Measurements from ENCODE around the gene RMI1.
"Not testable (repeated sequence)": the region's sequence is repeated elsewhere in the genome, so short reads cannot be mapped to it uniquely, and the experiment has no call there.

RMI1 gene

GRCh38 chr9:83940590-83941303 lies 39.9 kb upstream of the RMI1 start:
- H3K4me3 ChIP-seq (ENCODE audit: low read depth, low read length) = no peak overlapping the region
- peaks cover 22 to 70% of the 10 kb centered on the region in 2 experiments; a peak in 2 of 3 replicates for H3K36me3 ChIP-seq (ENCODE audit: control insufficient read depth in 2 of 2, insufficient read depth in 1 of 2, low read length in 2 of 2)
- TF ChIP-seq ZNF169 (tag by site-specific recombination; IDR thresholded peaks at IDR 0.05) (no peak), ZNF658 (tag by site-specific recombination; IDR thresholded peaks at IDR 0.05) (no peak), ZBTB7A (tag by site-specific recombination; IDR thresholded peaks at IDR 0.05; ENCODE audit: low read depth) (no peak), BCL11A (tag by site-specific recombination; IDR thresholded peaks at IDR 0.05; ENCODE audit: low read depth) (no peak), ZBTB1 (tag by site-specific recombination; IDR thresholded peaks at IDR 0.05) (no peak), ZNF416 (tag by site-specific recombination; IDR thresholded peaks at IDR 0.05) (no peak), ZNF311 (tag by site-specific recombination; IDR thresholded peaks at IDR 0.05; ENCODE audit: borderline replicate concordance) (no peak), ZNF610 (tag by site-specific recombination; IDR thresholded peaks at IDR 0.05; ENCODE audit: borderline replicate concordance) (no peak), ZNF639 (tag by site-specific recombination; IDR thresholded peaks at IDR 0.05) (no peak), ZNF692 (tag by site-specific recombination; IDR thresholded peaks at IDR 0.05) (no peak), ZNF768 (tag by site-specific recombination; IDR thresholded peaks at IDR 0.05) (no peak), ZNF2 (tag by site-specific recombination; IDR thresholded peaks at IDR 0.05) (no peak), ZBTB10 (tag by site-specific recombination; IDR thresholded peaks at IDR 0.05) (no peak), ZNF792 (tag by site-specific recombination; IDR thresholded peaks at IDR 0.05) (no peak), BCL6B (tag by site-specific recombination; IDR thresholded peaks at IDR 0.05) (no peak), ZBTB26 (tag by site-specific recombination; optimal IDR thresholded peaks at IDR 0.05) (no peak), ZNF23 (tag by site-specific recombination; IDR thresholded peaks at IDR 0.05; ENCODE audit: borderline replicate concordance) (no peak), ZNF558 (tag by site-specific recombination; IDR thresholded peaks at IDR 0.05) (no peak)
- no peak overlapping the region for H3K27ac ChIP-seq (ENCODE audit: extremely low read depth, low read depth, low read length)
- H3K9me3 ChIP-seq (ENCODE audit: control insufficient read depth, insufficient read depth, low read depth, low read length) = no peaks in the 10 kb centered on the region
- POLR2A ChIA-PET = no interaction called here
- no peaks in the 10 kb centered on the region for H3K4me1 ChIP-seq (ENCODE audit: control insufficient read depth, insufficient read depth, low read length)
- CTCF ChIA-PET = interaction anchor here (0.7 to 2.5 kb wide), 2 partner anchors 101 to 320 kb away, joined by 6 to 7 read pairs; no protein-coding TSS in a partner anchor

GRCh38 chr9:83948096-83948495 lies 32.5 kb upstream of the RMI1 start:
- H3K4me1 ChIP-seq (ENCODE audit: control insufficient read depth, insufficient read depth, low read length); POLR2A ChIA-PET; CTCF ChIA-PET; H3K9me3 ChIP-seq (ENCODE audit: control insufficient read depth, insufficient read depth, low read depth, low read length); H3K4me3 ChIP-seq (ENCODE audit: low read depth, low read length); H3K27ac ChIP-seq (ENCODE audit: extremely low read depth, low read depth, low read length): not testable (repeated sequence)
- H3K36me3 ChIP-seq (ENCODE audit: control insufficient read depth in 2 of 2, insufficient read depth in 1 of 2, low read length in 2 of 2) = peaks cover 29 to 76% of the 10 kb centered on the region in 2 experiments

Measured in HEK293 (cell line).